ENCODE measurements around the gene DUSP22.

The DUSP22 gene

DNA sequence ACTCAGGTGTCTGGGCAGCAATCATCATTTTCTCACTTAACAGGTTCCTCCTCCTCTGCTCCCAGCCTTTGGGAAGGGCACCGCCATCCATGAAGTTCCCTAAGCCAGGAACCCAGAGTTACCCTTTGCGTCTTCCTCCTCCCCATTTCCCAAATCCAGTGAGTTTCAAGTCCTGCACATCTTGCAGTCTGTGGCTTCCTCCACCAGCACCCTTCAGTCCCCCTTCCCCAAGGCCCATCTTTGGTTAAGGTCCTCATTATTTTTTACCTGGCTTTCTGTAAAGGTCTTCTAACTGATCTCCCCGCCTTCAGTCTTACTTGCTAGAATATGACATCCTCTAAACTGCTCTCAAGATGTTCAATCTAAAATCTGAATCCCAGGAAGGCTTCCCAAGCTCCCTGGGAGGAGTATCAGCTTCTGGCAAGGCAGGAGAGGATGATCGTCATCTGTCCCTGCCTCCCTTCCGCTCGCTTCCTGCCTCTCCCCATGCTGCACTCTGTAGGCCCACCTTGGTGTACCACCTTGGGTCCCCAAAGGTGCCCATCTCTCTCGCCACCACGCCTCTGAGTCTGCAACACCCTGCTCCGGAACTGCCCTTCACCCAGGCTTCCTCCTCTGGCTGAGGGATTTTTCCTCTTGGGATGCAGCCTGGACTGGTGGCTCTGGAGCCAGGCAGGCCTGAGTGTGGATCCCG lies 11.4 kb upstream of the DUSP22 start:
- Mint-ChIP-seq H3K4me1 (no peaks in the 10 kb centered on the region), H3K4me3 (no peak overlapping the region), H3K27me3 (ENCODE audit: low read depth, poor library complexity) (peaks cover 18% of the 10 kb centered on the region), H3K9me3 (peaks cover 48% of the 10 kb centered on the region), H3K27ac (no peak overlapping the region), H3K36me3 (ENCODE audit: low read depth) (no peaks in the 10 kb centered on the region)
- DNase-seq: no peak
- TF ChIP-seq, protein P1, sequence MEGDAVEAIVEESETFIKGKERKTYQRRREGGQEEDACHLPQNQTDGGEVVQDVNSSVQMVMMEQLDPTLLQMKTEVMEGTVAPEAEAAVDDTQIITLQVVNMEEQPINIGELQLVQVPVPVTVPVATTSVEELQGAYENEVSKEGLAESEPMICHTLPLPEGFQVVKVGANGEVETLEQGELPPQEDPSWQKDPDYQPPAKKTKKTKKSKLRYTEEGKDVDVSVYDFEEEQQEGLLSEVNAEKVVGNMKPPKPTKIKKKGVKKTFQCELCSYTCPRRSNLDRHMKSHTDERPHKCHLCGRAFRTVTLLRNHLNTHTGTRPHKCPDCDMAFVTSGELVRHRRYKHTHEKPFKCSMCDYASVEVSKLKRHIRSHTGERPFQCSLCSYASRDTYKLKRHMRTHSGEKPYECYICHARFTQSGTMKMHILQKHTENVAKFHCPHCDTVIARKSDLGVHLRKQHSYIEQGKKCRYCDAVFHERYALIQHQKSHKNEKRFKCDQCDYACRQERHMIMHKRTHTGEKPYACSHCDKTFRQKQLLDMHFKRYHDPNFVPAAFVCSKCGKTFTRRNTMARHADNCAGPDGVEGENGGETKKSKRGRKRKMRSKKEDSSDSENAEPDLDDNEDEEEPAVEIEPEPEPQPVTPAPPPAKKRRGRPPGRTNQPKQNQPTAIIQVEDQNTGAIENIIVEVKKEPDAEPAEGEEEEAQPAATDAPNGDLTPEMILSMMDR (IDR thresholded peaks at IDR 0.05): no peak

DNA sequence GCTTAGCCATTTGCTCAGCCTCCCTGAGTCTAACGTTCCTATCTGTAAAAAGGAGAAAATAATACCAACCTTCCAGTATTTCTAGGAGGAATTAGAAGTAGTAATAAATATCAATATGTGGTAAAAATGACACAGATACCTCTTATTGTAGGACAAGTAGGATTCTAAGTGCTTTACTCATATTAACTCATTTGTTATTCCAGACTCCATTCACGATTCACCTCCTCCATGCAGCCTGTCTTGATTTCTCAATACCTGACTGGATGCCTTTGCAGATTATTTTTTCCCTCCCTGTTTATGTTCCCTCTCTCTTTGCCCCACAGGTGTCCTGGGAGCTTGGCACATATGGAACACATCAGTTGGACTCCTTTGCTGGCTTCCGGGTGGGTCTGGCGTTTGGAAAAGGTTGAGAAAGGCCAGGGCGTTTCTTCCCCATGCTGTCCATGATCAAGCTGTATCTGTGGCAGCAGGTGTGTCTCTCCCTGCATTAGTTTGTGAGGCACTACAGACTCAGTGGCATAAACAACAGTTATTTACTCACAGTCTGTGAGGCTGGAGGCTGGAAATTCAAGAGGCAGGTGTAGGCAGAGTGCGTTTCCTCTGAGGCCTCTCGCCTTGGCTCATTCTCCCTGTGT lies 10.7 kb upstream of the DUSP22 start:
- H3K9me3 Mint-ChIP-seq: peaks cover 49% of the 10 kb centered on the region
- H3K36me3 Mint-ChIP-seq (ENCODE audit: low read depth): no peaks in the 10 kb centered on the region
- H3K27ac Mint-ChIP-seq: no peak overlapping the region
- TF ChIP-seq, protein P1 (IDR thresholded peaks at IDR 0.05): no peak
- peaks cover 18% of the 10 kb centered on the region for H3K27me3 Mint-ChIP-seq (ENCODE audit: low read depth, poor library complexity)
- no peaks in the 10 kb centered on the region for H3K4me1 Mint-ChIP-seq
- H3K4me3 Mint-ChIP-seq: no peak overlapping the region
- DNase-seq: no peak

DNA sequence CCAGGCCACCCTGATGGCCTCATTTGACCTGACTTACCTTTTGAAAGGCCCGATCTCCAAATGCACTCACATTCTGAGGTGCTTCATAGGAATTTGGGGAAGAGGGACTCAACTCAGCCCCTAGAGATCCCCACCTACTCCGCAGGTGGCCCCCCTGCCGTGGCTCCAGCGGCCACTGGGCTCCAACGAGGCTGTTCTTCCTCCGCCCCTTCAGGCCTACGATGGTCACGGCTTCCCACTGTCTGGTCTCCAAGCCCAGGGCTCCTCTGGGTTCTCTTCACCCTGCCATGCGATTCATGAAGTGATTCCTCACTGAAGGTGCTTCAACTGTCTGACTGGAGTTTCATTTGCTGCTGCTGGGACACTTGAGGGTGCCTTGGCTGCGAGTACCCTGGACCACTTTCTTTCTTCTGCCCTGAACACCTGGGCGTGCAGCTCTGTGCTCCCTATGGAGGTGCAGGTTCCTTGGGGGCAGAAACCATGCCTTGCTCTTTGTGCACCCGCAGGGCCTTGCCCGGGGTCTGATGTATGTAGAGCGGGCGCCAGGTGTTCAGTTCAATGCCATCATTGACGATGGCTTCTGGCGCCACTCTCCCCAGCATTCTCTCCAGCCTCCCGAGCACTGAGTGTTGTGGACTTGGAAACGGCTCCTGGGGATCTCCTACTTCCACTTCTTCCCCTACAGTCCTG lies 10.0 kb upstream of the DUSP22 start:
- Mint-ChIP-seq H3K27me3 (ENCODE audit: low read depth, poor library complexity) (peaks cover 18% of the 10 kb centered on the region), H3K4me3 (no peak overlapping the region), H3K4me1 (no peaks in the 10 kb centered on the region), H3K36me3 (ENCODE audit: low read depth) (no peaks in the 10 kb centered on the region), H3K27ac (no peak overlapping the region), H3K9me3 (peaks cover 53% of the 10 kb centered on the region)
- no peak for DNase-seq
- TF ChIP-seq, protein P1 (IDR thresholded peaks at IDR 0.05): no peak

DNA sequence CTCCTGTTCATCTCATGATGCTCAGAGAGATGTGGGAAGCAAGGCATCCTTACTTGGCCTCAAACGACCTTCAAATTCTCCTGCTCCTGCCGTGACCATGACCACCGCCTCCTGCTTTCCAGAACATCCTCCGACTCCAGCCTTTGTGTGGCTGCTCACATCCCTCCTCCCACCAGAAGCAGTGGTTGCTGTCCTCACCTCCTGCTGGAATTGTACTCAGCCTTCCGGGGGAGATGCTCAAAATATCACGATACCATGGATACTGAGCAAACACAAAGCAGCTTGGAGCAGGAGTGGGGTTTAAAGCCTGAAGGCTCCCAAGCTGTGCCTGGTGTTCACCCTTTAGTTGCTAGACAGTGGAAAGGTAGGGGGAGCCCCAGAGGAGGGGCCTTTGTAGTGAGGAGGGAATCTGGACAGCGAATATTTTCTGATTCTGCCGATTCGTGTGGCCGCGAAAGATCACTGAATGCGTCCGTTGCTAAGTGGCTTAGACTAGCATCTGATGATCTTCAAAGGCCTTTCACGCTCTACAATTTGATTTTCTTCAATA lies 9.3 kb upstream of the DUSP22 start:
- H3K27me3 Mint-ChIP-seq (ENCODE audit: low read depth, poor library complexity): peaks cover 21% of the 10 kb centered on the region
- H3K36me3 Mint-ChIP-seq (ENCODE audit: low read depth): no peaks in the 10 kb centered on the region
- H3K4me1 Mint-ChIP-seq: no peaks in the 10 kb centered on the region
- no peak overlapping the region for H3K27ac Mint-ChIP-seq
- no peak overlapping the region for H3K4me3 Mint-ChIP-seq
- TF ChIP-seq, protein P1 (IDR thresholded peaks at IDR 0.05): no peak
- no peak for DNase-seq
- peaks cover 53% of the 10 kb centered on the region for H3K9me3 Mint-ChIP-seq

DNA sequence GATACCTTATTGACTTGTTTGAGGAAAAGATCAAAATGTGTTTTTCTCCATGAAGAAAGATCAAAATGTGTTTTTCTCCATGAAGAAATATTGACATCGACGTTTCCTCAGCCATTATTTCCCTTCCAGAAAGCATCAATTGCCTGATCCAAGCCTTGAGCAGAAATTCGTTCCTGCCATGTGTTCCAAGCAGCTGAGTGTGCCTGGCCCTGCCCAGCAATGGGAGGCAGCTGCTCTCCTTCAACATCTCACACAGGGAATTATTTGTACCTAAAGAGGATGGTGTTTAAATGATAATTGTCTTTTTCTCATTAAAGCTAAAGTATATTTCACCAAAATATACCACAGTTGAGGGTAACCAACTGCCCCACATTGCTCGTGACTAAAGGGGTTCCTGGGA lies 7.8 kb upstream of the DUSP22 start:
- Mint-ChIP-seq H3K27ac (no peak overlapping the region), H3K4me3 (no peak overlapping the region), H3K36me3 (ENCODE audit: low read depth) (no peaks in the 10 kb centered on the region), H3K4me1 (no peaks in the 10 kb centered on the region), H3K9me3 (peaks cover 54% of the 10 kb centered on the region), H3K27me3 (ENCODE audit: low read depth, poor library complexity) (peaks cover 30% of the 10 kb centered on the region)
- DNase-seq: no peak
- TF ChIP-seq, protein P1 (IDR thresholded peaks at IDR 0.05): no peak

Measured in nephron progenitor cell (in vitro differentiated cells).